GM08714 (cell line): ENCODE results near the gene CACNA1C.
"Not testable (repeated sequence)": the region's sequence is repeated elsewhere in the genome, so short reads cannot be mapped to it uniquely, and the experiment has no call there.

Experiments
- H3K4me3 ChIP-seq: fragments of 200-500 bp; sonication (Bioruptor generic); 2 replicates; pipeline ENCODE4 v1.5.1; 2014; ENCODE audit warnings: mild to moderate bottlenecking, low read length, inconsistent platforms
- ZNF274 ChIP-seq: IDR thresholded peaks from 2 replicates; pipeline ENCODE4 v1.6.1; 2012; ENCODE audit warnings: mild to moderate bottlenecking, low read depth, low read length

The CACNA1C gene

GRCh38 chr12:2120982-2121758, 68.4 kb downstream of the CACNA1C start:
- H3K4me3 ChIP-seq = no peak overlapping the region
- TF ChIP-seq ZNF274 = no peak

GRCh38 chr12:2124466-2125023, 71.8 kb downstream of the CACNA1C start:
- H3K4me3 ChIP-seq = no peak overlapping the region
- no peak for TF ChIP-seq ZNF274

- H3K4me3 ChIP-seq = no peak overlapping the region
- TF ChIP-seq ZNF274 = no peak
These were observed 73.1 kb downstream of the CACNA1C start for GRCh38 chr12:2125651-2126522.

GRCh38 chr12:2126676-2127406, 74.1 kb downstream of the CACNA1C start:
- TF ChIP-seq ZNF274 = no peak
- no peak overlapping the region for H3K4me3 ChIP-seq

- TF ChIP-seq ZNF274 = no peak
- no peak overlapping the region for H3K4me3 ChIP-seq
These were observed 76.3 kb downstream of the CACNA1C start for GRCh38 chr12:2129076-2129475.

GRCh38 chr12:2135661-2136418, 83.1 kb downstream of the CACNA1C start:
- H3K4me3 ChIP-seq = not testable (repeated sequence)

GRCh38 chr12:2136901-2137300, 84.1 kb downstream of the CACNA1C start:
- TF ChIP-seq ZNF274 = no peak

GRCh38 chr12:2137711-2138110, 84.9 kb downstream of the CACNA1C start:
- no peak for TF ChIP-seq ZNF274
- H3K4me3 ChIP-seq = no peak overlapping the region

More at GRCh38 chr12:2136901-2137300, 84.1 kb downstream of the CACNA1C start:
- H3K4me3 ChIP-seq = no peak overlapping the region

GRCh38 chr12:2138294-2138693, 85.5 kb downstream of the CACNA1C start:
- H3K4me3 ChIP-seq = no peak overlapping the region
- TF ChIP-seq ZNF274 = no peak

- no peak for TF ChIP-seq ZNF274
- no peak overlapping the region for H3K4me3 ChIP-seq
These were observed 86.1 kb downstream of the CACNA1C start for GRCh38 chr12:2138871-2139308.

- H3K4me3 ChIP-seq = no peak overlapping the region
- TF ChIP-seq ZNF274 = no peak
These were observed 86.9 kb downstream of the CACNA1C start for GRCh38 chr12:2139651-2140050.

GRCh38 chr12:2140858-2141519, 88.2 kb downstream of the CACNA1C start:
- TF ChIP-seq ZNF274 = no peak
- H3K4me3 ChIP-seq = no peak overlapping the region

- TF ChIP-seq ZNF274 = no peak
- H3K4me3 ChIP-seq = no peak overlapping the region
These were observed 89.3 kb downstream of the CACNA1C start for GRCh38 chr12:2142068-2142467.
